CD8-positive, alpha-beta memory T cell (primary cell): Measurements from ENCODE around the gene SFXN3. TPM values are rescaled to one million over a fixed set of nuclear protein-coding genes. Genes with fewer than 3 reads are reported as not detected.

Experiments
- CTCF ChIA-PET: fragments of 350-600 bp; sonication (Branson Sonifier 250); formaldehyde crosslinking; loops from one replicate; lab custom pipeline; 2021; ENCODE audit warnings: antibody characterized with exemption; lab: Charles Lee
- POLR2A ChIA-PET: fragments of 350-600 bp; sonication (Branson Sonifier 250); formaldehyde crosslinking; loops from one replicate; lab custom pipeline; 2021; ENCODE audit warnings: antibody characterized with exemption; lab: Charles Lee
- DNase-seq, 5 donors: peaks; one replicate each; pipeline versions ENCODE4 v3.0.0 to v3.0.0-alpha.2; 2020 to 2022; ENCODE audit warnings: mixed read lengths in 1 of 5
- H3K27ac ChIP-seq: one replicate; pipeline ENCODE4 v1.7.0; 2013; ENCODE audit warnings: low read depth, mild to moderate bottlenecking, low read length, moderate library complexity
- H3K27me3 ChIP-seq: 2 replicates; pipeline ENCODE4 v1.7.0; 2013; ENCODE audit warnings: low read length, mild to moderate bottlenecking; ENCODE audit not compliant: insufficient read depth, poor library complexity, severe bottlenecking
- H3K36me3 ChIP-seq: 2 replicates; pipeline ENCODE4 v1.7.0; 2013; ENCODE audit warnings: mild to moderate bottlenecking, low read length, moderate library complexity; ENCODE audit not compliant: insufficient read depth
- H3K4me1 ChIP-seq: 2 replicates; pipeline ENCODE4 v1.7.0; 2013; ENCODE audit warnings: mild to moderate bottlenecking, low read length, moderate library complexity; ENCODE audit not compliant: insufficient read depth
- H3K4me3 ChIP-seq: 2 replicates; pipeline ENCODE4 v1.7.0; 2013; ENCODE audit warnings: mild to moderate bottlenecking, low read length
- H3K9me3 ChIP-seq: 2 replicates; pipeline ENCODE4 v1.7.0; 2013; ENCODE audit warnings: mild to moderate bottlenecking, low read length
- H3K27ac Mint-ChIP-seq, 8 donors: one replicate each; pipeline ENCODE4 v1.8.0; 2020 to 2021; ENCODE audit warnings: mixed read lengths in 8 of 8, mild to moderate bottlenecking in 6 of 8, inconsistent platforms in 3 of 8, moderate library complexity in 3 of 8
- H3K27me3 Mint-ChIP-seq, 2 donors: one replicate each; pipeline ENCODE4 v1.8.0; 2020 to 2021; ENCODE audit warnings: mixed read lengths in 2 of 2, mild to moderate bottlenecking in 1 of 2, moderate library complexity in 1 of 2
- H3K36me3 Mint-ChIP-seq, 3 donors: one replicate each; pipeline ENCODE4 v1.8.0; 2020 to 2021; ENCODE audit warnings: mixed read lengths in 3 of 3, inconsistent platforms in 1 of 3, mild to moderate bottlenecking in 1 of 3
- H3K4me1 Mint-ChIP-seq, 3 donors: one replicate each; pipeline ENCODE4 v1.8.0; 2020 to 2021; ENCODE audit warnings: mixed read lengths in 3 of 3, inconsistent platforms in 1 of 3, mild to moderate bottlenecking in 1 of 3
- H3K4me3 Mint-ChIP-seq, 7 donors: one replicate each; pipeline ENCODE4 v1.8.0; 2020 to 2021; ENCODE audit warnings: mixed read lengths in 7 of 7, mild to moderate bottlenecking in 6 of 7, moderate library complexity in 4 of 7, inconsistent platforms in 2 of 7
- H3K9me3 Mint-ChIP-seq, 5 donors: one replicate each; pipeline ENCODE4 v1.8.0; 2020 to 2022; ENCODE audit warnings: mixed read lengths in 5 of 5, mild to moderate bottlenecking in 3 of 5, moderate library complexity in 2 of 5, inconsistent platforms in 1 of 5
- polyA plus RNA-seq: library from polyadenylated mRNA; unstranded; fragments of 300-500 nt; fragmentation: Illumina TruSeq; gene quantifications from one replicate; pipeline ENCODE4 v1.2.3, GENCODE V29; 2021
- total RNA-seq, 2 experiments: library from RNA; stranded (reverse); gene quantifications; one replicate each; pipeline ENCODE4 v1.2.3, GENCODE V29; 2021

SFXN3 gene
- total and polyA plus RNA-seq, 3 experiments from 2014 or later, result 17.6 to 26.5 (median 25.2) TPM

DNA sequence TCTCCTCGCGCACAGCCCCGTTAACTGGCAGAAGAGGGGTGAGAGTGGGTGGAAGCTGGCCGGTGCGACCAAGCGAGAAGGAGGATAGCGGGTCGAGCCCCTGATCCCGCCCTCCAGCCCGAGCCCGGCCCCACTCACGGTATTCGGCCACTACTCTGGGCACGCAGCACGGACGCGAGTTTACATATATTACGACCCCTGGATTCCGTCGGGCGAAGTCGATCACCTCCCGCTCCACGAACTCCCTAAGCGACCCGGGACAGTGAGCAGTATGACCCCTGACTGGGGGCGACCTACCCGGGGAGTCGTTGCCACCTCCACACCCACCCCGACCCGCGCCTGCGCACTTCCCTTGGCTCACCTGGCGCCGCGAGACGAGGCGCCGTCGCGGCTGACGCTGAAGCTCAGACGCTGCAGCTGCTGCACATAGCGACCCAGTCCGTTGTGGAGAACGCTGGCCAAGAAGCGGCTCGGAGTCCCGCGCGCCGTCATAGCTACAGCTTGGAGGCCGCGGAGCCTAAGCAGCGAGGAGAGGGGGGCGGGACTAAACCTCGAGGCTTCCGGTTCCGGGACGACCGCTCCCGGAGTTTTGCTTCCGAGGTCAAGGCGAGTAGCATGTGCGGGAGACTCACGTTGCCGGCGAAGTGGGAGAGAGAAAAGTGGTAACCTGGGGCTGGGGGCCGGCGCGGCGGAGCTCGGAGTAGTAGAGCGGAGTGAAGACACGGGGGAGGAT lies 43.9 kb upstream of the SFXN3 start, which contains the start of the genes MRPL43 and TWNK:
MRPL43 (minus strand) TSS at position 546 of the 733 bp plus-strand sequence; CDS start at position 492, 54 bp downstream.
TWNK (plus strand) TSS at position 592 of the 733 bp plus-strand sequence. CDS start 668 bp downstream, outside the sequence.
- H3K4me3 ChIP-seq, result peak within 1 kb of the TSS; percentile 99
- H3K4me3 Mint-ChIP-seq, result peak within 1 kb of the TSS; percentile 86 to 99 (median 93)
- ChIA-PET CTCF (interaction anchor here (0.9 to 6.8 kb wide), 4 partner anchors 11 to 64 kb away, joined by 3 to 73 read pairs (median 6); partner anchors contain the start of genes LZTS2, PDZD7 and SFXN3), POLR2A (interaction anchor here (3.0 kb wide), 1 partner anchor 10 kb away, joined by 10 read pairs; no protein-coding TSS in a partner anchor)
- H3K36me3 ChIP-seq, result peaks cover 13% of the 10 kb centered on the region
- no peaks in the 10 kb centered on the region for H3K9me3 ChIP-seq
- H3K27me3 Mint-ChIP-seq, result peaks cover 0 to 1% of the 10 kb centered on the region in 2 donors
- peak; percentile 78 to 89 (median 79) for DNase-seq
- H3K27ac Mint-ChIP-seq, result peak within 1 kb of the TSS; percentile 44 to 96 (median 88)
- H3K4me1 Mint-ChIP-seq, result peaks cover 38 to 58% (median 40%) of the 10 kb centered on the region in 3 donors
- H3K36me3 Mint-ChIP-seq, result peaks cover 11 to 65% (median 11%) of the 10 kb centered on the region in 3 donors
- H3K4me1 ChIP-seq, result peaks cover 28% of the 10 kb centered on the region
- no peaks in the 10 kb centered on the region for H3K9me3 Mint-ChIP-seq
- H3K27me3 ChIP-seq, result no peaks in the 10 kb centered on the region
- H3K27ac ChIP-seq, result peak within 1 kb of the TSS; percentile 76

- no peaks in the 10 kb centered on the region for H3K9me3 Mint-ChIP-seq
- H3K4me3 ChIP-seq, result peak overlapping the region; percentile 99
- POLR2A ChIA-PET, result interaction anchor here (3.0 kb wide), 1 partner anchor 9 kb away, joined by 10 read pairs; no protein-coding TSS in a partner anchor
- H3K4me1 ChIP-seq, result peaks cover 28% of the 10 kb centered on the region
- peaks cover 0 to 1% of the 10 kb centered on the region in 2 donors for H3K27me3 Mint-ChIP-seq
- peak overlapping the region; percentile 76 for H3K27ac ChIP-seq
- peaks cover 11 to 62% (median 11%) of the 10 kb centered on the region in 3 donors for H3K36me3 Mint-ChIP-seq
- H3K9me3 ChIP-seq, result no peaks in the 10 kb centered on the region
- peaks cover 38 to 58% (median 40%) of the 10 kb centered on the region in 3 donors for H3K4me1 Mint-ChIP-seq
- no peak for DNase-seq
- H3K4me3 Mint-ChIP-seq, result peak overlapping the region; percentile 86 to 99 (median 93)
- no peaks in the 10 kb centered on the region for H3K27me3 ChIP-seq
- CTCF ChIA-PET, result interaction anchor here (0.9 to 6.8 kb wide), 4 partner anchors 10 to 63 kb away, joined by 3 to 73 read pairs (median 5); partner anchors contain the start of genes LZTS2, PDZD7 and SFXN3
- H3K27ac Mint-ChIP-seq, result peak overlapping the region; percentile 44 to 96 (median 88)
- peaks cover 13% of the 10 kb centered on the region for H3K36me3 ChIP-seq
Observed at GRCh38 chr10:100987685-100988049, 43.4 kb upstream of the SFXN3 start.

GRCh38 chr10:100988166-100988565 lies 42.9 kb upstream of the SFXN3 start:
- POLR2A ChIA-PET, result interaction anchor here (1.0 kb wide), 1 partner anchor 9 kb away, joined by 5 read pairs; no protein-coding TSS in a partner anchor
- H3K27me3 Mint-ChIP-seq, result peaks cover 0 to 1% of the 10 kb centered on the region in 2 donors
- peak overlapping the region in 4 of 8 donors; percentile 44 to 92 (median 88) for H3K27ac Mint-ChIP-seq
- peaks cover 38 to 58% (median 40%) of the 10 kb centered on the region in 3 donors for H3K4me1 Mint-ChIP-seq
- H3K9me3 ChIP-seq, result no peaks in the 10 kb centered on the region
- H3K4me3 ChIP-seq, result peak overlapping the region; percentile 99
- H3K9me3 Mint-ChIP-seq, result no peaks in the 10 kb centered on the region
- DNase-seq, result no peak
- no peaks in the 10 kb centered on the region for H3K27me3 ChIP-seq
- H3K4me1 ChIP-seq, result peaks cover 28% of the 10 kb centered on the region
- CTCF ChIA-PET, result interaction anchor here (1.3 to 6.8 kb wide), 5 partner anchors 10 to 43 kb away, joined by 4 to 73 read pairs (median 7); partner anchors contain the start of genes LZTS2, PDZD7, SEMA4G and SFXN3
- H3K36me3 ChIP-seq, result peaks cover 13% of the 10 kb centered on the region
- H3K4me3 Mint-ChIP-seq, result peak overlapping the region; percentile 86 to 99 (median 93)
- no peak overlapping the region for H3K27ac ChIP-seq
- H3K36me3 Mint-ChIP-seq, result peaks cover 11 to 62% (median 11%) of the 10 kb centered on the region in 3 donors

GRCh38 chr10:100989088-100989487 lies 41.9 kb upstream of the SFXN3 start:
- no peaks in the 10 kb centered on the region for H3K27me3 ChIP-seq
- Mint-ChIP-seq H3K27me3 (peaks cover 0 to 1% of the 10 kb centered on the region in 2 donors), H3K36me3 (peaks cover 11 to 65% (median 15%) of the 10 kb centered on the region in 3 donors), H3K4me3 (peak overlapping the region in 1 of 7 donors; percentile 24), H3K4me1 (peaks cover 38 to 58% (median 40%) of the 10 kb centered on the region in 3 donors), H3K9me3 (no peaks in the 10 kb centered on the region), H3K27ac (no peak overlapping the region)
- ChIA-PET CTCF (interaction anchor here (1.5 to 6.8 kb wide), 4 partner anchors 9 to 30 kb away, joined by 6 to 73 read pairs (median 9); partner anchors contain the start of genes LZTS2 and SEMA4G), POLR2A (interaction anchor here (1.0 kb wide), 1 partner anchor 8 kb away, joined by 5 read pairs; no protein-coding TSS in a partner anchor)
- H3K4me1 ChIP-seq, result peaks cover 28% of the 10 kb centered on the region
- H3K27ac ChIP-seq, result no peak overlapping the region
- H3K9me3 ChIP-seq, result no peaks in the 10 kb centered on the region
- no peak overlapping the region for H3K4me3 ChIP-seq
- no peak for DNase-seq
- peaks cover 13% of the 10 kb centered on the region for H3K36me3 ChIP-seq

GRCh38 chr10:100993986-100994708 lies 36.9 kb upstream of the SFXN3 start:
- H3K9me3 ChIP-seq, result no peaks in the 10 kb centered on the region
- Mint-ChIP-seq H3K36me3 (peaks cover 11 to 53% (median 11%) of the 10 kb centered on the region in 3 donors), H3K27ac (peak overlapping the region in 4 of 8 donors; percentile 2 to 88 (median 76)), H3K4me3 (peak overlapping the region in 1 of 7 donors; percentile 99), H3K4me1 (peaks cover 24 to 42% (median 29%) of the 10 kb centered on the region in 3 donors), H3K9me3 (no peaks in the 10 kb centered on the region), H3K27me3 (no peaks in the 10 kb centered on the region)
- no peak overlapping the region for H3K4me3 ChIP-seq
- H3K36me3 ChIP-seq, result peaks cover 13% of the 10 kb centered on the region
- no peak overlapping the region for H3K27ac ChIP-seq
- ChIA-PET POLR2A (no interaction called here), CTCF (interaction anchor here (0.8 to 6.5 kb wide), 2 partner anchors 8 to 23 kb away, joined by 4 to 98 read pairs; no protein-coding TSS in a partner anchor)
- peaks cover 18% of the 10 kb centered on the region for H3K4me1 ChIP-seq
- DNase-seq, result no peak
- H3K27me3 ChIP-seq, result no peaks in the 10 kb centered on the region

DNA sequence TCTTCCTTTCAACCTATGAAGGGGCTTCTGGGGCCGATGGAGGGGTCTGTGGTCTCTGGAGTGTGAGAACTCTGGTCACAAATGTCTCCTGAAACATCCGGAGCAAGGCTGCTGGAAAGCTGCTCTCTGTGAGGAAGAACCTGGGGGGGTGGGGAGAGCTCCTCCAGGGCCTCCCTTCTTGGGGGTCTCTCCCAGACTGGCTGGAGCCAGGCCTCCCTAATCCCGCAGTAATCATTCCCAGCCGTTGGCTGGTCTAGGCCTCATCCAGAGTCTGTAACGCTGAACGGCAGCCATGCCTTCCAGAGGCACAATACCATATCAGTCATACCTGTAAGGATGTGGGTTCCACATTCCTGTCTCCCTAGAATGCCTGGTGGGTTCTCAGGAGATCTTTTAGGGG lies 35.9 kb upstream of the SFXN3 start:
- Histone ChIP-seq H3K27me3 (no peaks in the 10 kb centered on the region), H3K9me3 (no peaks in the 10 kb centered on the region), H3K4me1 (peaks cover 21% of the 10 kb centered on the region), H3K36me3 (peaks cover 13% of the 10 kb centered on the region), H3K27ac (no peak overlapping the region), H3K4me3 (no peak overlapping the region)
- H3K9me3 Mint-ChIP-seq, result no peaks in the 10 kb centered on the region
- no peak for DNase-seq
- H3K4me3 Mint-ChIP-seq, result peak overlapping the region in 6 of 7 donors; percentile 59 to 99 (median 80)
- peaks cover 11 to 47% (median 11%) of the 10 kb centered on the region in 3 donors for H3K36me3 Mint-ChIP-seq
- CTCF ChIA-PET, result interaction anchor here (6.5 kb wide), 1 partner anchor 22 kb away, joined by 98 read pairs; no protein-coding TSS in a partner anchor
- H3K4me1 Mint-ChIP-seq, result peaks cover 23 to 35% (median 24%) of the 10 kb centered on the region in 3 donors
- POLR2A ChIA-PET, result no interaction called here
- no peaks in the 10 kb centered on the region for H3K27me3 Mint-ChIP-seq
- peak overlapping the region in 5 of 8 donors; percentile 11 to 69 (median 33) for H3K27ac Mint-ChIP-seq
